Activated B cell treated with CpG ODN at 0.5 μM for 24 hours (primary cell): ENCODE data around the gene PRKCB. TPM values are rescaled to one million over a fixed set of nuclear protein-coding genes. Genes with fewer than 3 reads are reported as not detected.

Experiments
- ATAC-seq: fragments of 200-7000 bp; cut with Tn5 transposase; one replicate; pipeline ENCODE4 v1.10.0; 2021; ENCODE audit warnings: low read depth, mild to moderate bottlenecking, moderate library complexity
- CTCF ChIA-PET: fragments of 350-600 bp; sonication (Branson Sonifier 250); formaldehyde crosslinking; loops from one replicate; lab custom pipeline; 2021; ENCODE audit warnings: antibody characterized with exemption; lab: Charles Lee
- POLR2A ChIA-PET: fragments of 350-600 bp; sonication (Branson Sonifier 250); formaldehyde crosslinking; loops from one replicate; lab custom pipeline; 2021; ENCODE audit warnings: antibody characterized with exemption; lab: Charles Lee
- DNase-seq: peaks from one replicate; pipeline ENCODE4 v3.0.0; 2022
- H3K27ac Mint-ChIP-seq: one replicate; pipeline ENCODE4 v1.8.0; 2020; ENCODE audit warnings: mixed read lengths
- H3K27me3 Mint-ChIP-seq: one replicate; pipeline ENCODE4 v1.8.0; 2021; ENCODE audit warnings: mixed read lengths
- H3K36me3 Mint-ChIP-seq: one replicate; pipeline ENCODE4 v1.8.0; 2021; ENCODE audit warnings: low read depth, mixed read lengths
- H3K4me1 Mint-ChIP-seq: one replicate; pipeline ENCODE4 v1.8.0; 2021; ENCODE audit warnings: mixed read lengths
- H3K4me3 Mint-ChIP-seq: one replicate; pipeline ENCODE4 v1.8.0; 2020; ENCODE audit warnings: mild to moderate bottlenecking, mixed read lengths
- H3K9me3 Mint-ChIP-seq: one replicate; pipeline ENCODE4 v1.8.0; 2020; ENCODE audit warnings: mixed read lengths
- intact Hi-C: fragments of 100-400 bp; cut with micrococcal nuclease; formaldehyde crosslinking; loops from one replicate; pipeline ENCODE4 v1.15.1; 2024
- total RNA-seq: library from RNA; stranded (reverse); gene quantifications from 2 replicates; pipeline ENCODE4 v1.2.3, GENCODE V29; 2022
- TF ChIP-seq, protein P1 (sequence below): fragments of 200-600 bp; IDR thresholded peaks from one replicate; pipeline ENCODE4 v1.8.0; 2022; ENCODE audit warnings: antibody characterized with exemption, mild to moderate bottlenecking

The PRKCB gene
- total RNA-seq, 1 donor from 2014 or later, result 146 TPM

DNA sequence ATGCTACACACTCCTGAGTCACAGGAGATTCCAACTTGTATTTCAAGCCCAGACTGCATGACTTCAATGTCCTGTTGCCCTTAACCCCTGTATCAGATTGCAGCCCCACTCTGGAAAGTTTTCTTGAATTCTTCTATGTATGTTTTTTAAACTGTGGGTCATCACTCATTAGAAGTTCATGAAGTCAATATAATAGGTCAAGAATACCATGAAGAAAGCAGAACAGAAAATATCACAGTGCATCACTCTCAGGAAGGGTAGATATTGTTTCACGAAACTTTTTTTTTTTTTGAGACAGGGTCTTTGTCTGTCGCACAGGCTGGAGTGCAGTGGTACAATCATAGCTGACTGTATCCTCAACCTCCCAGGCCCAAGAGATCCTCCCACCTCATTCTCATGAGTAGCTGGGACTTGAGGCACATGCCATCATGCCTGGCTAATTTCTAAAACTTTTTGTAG is 20.5 kb downstream of the PRKCB start:
- intact Hi-C loops, result loop anchor here (1.0 to 5.0 kb wide), 2 partner anchors 13 to 156 kb away; no protein-coding TSS in a partner anchor
- peaks cover 99% of the 10 kb centered on the region for H3K4me1 Mint-ChIP-seq
- H3K27ac Mint-ChIP-seq, result peak overlapping the region; percentile 89
- ChIA-PET CTCF (interaction anchor here (0.7 to 3.2 kb wide), 6 partner anchors 14 to 397 kb away, joined by 3 to 11 read pairs (median 4); partner anchors contain the start of gene PRKCB), POLR2A (interaction anchor here (0.6 to 1.4 kb wide), 8 partner anchors 9 to 51 kb away, joined by 3 to 5 read pairs (median 3); no protein-coding TSS in a partner anchor)
- H3K36me3 Mint-ChIP-seq, result peaks cover 29% of the 10 kb centered on the region
- H3K4me3 Mint-ChIP-seq, result peak overlapping the region; percentile 44
- TF ChIP-seq, protein P1, sequence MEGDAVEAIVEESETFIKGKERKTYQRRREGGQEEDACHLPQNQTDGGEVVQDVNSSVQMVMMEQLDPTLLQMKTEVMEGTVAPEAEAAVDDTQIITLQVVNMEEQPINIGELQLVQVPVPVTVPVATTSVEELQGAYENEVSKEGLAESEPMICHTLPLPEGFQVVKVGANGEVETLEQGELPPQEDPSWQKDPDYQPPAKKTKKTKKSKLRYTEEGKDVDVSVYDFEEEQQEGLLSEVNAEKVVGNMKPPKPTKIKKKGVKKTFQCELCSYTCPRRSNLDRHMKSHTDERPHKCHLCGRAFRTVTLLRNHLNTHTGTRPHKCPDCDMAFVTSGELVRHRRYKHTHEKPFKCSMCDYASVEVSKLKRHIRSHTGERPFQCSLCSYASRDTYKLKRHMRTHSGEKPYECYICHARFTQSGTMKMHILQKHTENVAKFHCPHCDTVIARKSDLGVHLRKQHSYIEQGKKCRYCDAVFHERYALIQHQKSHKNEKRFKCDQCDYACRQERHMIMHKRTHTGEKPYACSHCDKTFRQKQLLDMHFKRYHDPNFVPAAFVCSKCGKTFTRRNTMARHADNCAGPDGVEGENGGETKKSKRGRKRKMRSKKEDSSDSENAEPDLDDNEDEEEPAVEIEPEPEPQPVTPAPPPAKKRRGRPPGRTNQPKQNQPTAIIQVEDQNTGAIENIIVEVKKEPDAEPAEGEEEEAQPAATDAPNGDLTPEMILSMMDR, result no peak
- no peaks in the 10 kb centered on the region for H3K27me3 Mint-ChIP-seq
- DNase-seq, result no peak
- ATAC-seq, result peak; percentile 56
- peaks cover 2% of the 10 kb centered on the region for H3K9me3 Mint-ChIP-seq

DNA sequence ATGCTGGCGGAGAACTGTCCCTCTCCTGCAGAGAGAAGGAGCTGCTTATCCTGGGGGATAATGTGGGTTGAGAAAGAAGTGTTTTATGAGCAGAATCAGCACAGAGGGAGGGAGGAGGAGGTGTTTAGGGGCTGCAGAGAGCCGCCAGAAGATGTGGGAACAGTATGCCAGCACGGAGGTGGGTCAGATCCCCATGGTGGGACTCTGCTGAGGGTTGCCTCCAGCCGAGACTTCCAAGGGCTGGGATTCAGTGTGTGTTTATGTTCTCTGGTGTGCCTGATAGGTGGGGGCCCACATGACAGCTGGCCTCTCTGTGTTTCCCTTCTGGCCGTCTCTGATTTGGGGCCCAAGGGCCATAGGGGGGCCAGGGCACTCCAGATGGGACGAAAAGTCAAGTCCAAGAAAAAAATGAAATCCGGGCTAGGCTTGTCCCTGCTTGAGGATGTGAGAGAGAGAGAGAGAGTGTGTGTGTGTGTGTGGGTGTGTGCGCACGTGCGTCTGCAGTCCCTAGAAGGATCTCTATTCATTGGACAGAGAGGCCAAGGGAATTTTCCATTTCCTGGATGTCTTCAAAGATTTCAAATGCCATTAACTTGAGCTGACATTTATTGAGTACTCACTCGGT is 21.6 kb downstream of the PRKCB start:
- no peaks in the 10 kb centered on the region for H3K27me3 Mint-ChIP-seq
- peaks cover 100% of the 10 kb centered on the region for H3K4me1 Mint-ChIP-seq
- H3K4me3 Mint-ChIP-seq, result no peak overlapping the region
- TF ChIP-seq, protein P1, result no peak
- POLR2A ChIA-PET, result interaction anchor here (1.0 to 3.1 kb wide), 5 partner anchors 15 to 22 kb away, joined by 3 to 25 read pairs (median 9); partner anchors contain the start of gene PRKCB
- intact Hi-C loops, result loop anchor here (5.0 kb wide), 1 partner anchor 155 kb away; no protein-coding TSS in a partner anchor
- H3K9me3 Mint-ChIP-seq, result peaks cover 2% of the 10 kb centered on the region
- H3K36me3 Mint-ChIP-seq, result peaks cover 28% of the 10 kb centered on the region
- peak overlapping the region; percentile 89 for H3K27ac Mint-ChIP-seq
- ATAC-seq (no peak), DNase-seq (no peak)
- CTCF ChIA-PET, result interaction anchor here (1.0 to 4.2 kb wide), 3 partner anchors 15 to 153 kb away, joined by 4 to 22 read pairs (median 11); no protein-coding TSS in a partner anchor

DNA sequence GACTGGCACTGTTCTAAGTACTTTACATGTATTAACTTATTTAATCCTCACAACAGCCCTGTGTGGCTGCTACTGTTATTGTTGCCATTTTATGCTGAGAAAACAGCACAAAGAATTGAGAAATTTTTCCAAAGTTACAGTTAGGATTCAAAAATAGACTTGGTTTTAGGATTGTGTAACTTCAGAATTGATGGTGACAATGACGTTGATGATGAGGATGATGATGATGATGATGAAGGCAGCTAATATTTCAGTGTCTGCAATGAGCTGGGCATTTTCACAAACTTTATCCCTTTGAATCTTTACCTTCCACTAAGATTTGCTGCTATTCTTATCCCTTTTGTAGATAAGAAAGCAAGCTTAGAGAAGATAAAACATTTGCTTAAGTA is 22.1 kb downstream of the PRKCB start:
- peak overlapping the region; percentile 24 for H3K4me3 Mint-ChIP-seq
- H3K27ac Mint-ChIP-seq, result peak overlapping the region; percentile 89
- ChIA-PET CTCF (interaction anchor here (3.2 to 4.2 kb wide), 2 partner anchors 54 to 153 kb away, joined by 11 to 22 read pairs; no protein-coding TSS in a partner anchor), POLR2A (interaction anchor here (1.0 to 3.1 kb wide), 8 partner anchors 12 to 156 kb away, joined by 3 to 25 read pairs (median 6); no protein-coding TSS in a partner anchor)
- DNase-seq (no peak), ATAC-seq (no peak)
- peaks cover 28% of the 10 kb centered on the region for H3K36me3 Mint-ChIP-seq
- peaks cover 2% of the 10 kb centered on the region for H3K9me3 Mint-ChIP-seq
- TF ChIP-seq, protein P1, result no peak
- intact Hi-C loops, result loop anchor here (5.0 kb wide), 1 partner anchor 154 kb away; no protein-coding TSS in a partner anchor
- H3K4me1 Mint-ChIP-seq, result peaks cover 99% of the 10 kb centered on the region
- H3K27me3 Mint-ChIP-seq, result no peaks in the 10 kb centered on the region

DNA sequence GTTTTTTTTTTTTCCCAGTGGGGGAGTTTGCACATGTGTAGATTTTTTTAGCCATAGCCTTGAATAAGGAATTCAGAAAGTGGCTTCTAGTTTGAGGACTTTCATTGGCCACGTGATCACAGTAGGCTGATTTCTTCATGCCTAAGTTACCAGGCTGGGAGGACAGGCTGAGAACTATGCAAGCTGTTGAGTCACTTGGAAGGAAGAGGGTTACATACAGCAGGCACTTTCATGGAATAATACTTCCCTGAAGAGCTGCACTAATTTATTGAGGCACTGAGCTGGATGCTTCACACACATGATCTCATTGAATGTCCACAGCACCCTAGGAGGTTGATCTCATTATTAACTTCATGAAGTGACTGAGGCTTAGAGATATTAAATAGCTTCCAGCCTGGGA is 22.8 kb downstream of the PRKCB start:
- H3K4me1 Mint-ChIP-seq, result peaks cover 97% of the 10 kb centered on the region
- TF ChIP-seq, protein P1, result no peak
- H3K27me3 Mint-ChIP-seq, result no peaks in the 10 kb centered on the region
- POLR2A ChIA-PET, result interaction anchor here (1.0 to 3.1 kb wide), 8 partner anchors 13 to 156 kb away, joined by 3 to 25 read pairs (median 6); no protein-coding TSS in a partner anchor
- peak overlapping the region; percentile 89 for H3K27ac Mint-ChIP-seq
- peaks cover 2% of the 10 kb centered on the region for H3K9me3 Mint-ChIP-seq
- peak overlapping the region; percentile 24 for H3K4me3 Mint-ChIP-seq
- no peak for DNase-seq
- ATAC-seq, result no peak
- CTCF ChIA-PET, result interaction anchor here (1.0 to 4.2 kb wide), 2 partner anchors 55 to 152 kb away, joined by 4 to 22 read pairs; no protein-coding TSS in a partner anchor
- peaks cover 26% of the 10 kb centered on the region for H3K36me3 Mint-ChIP-seq
- intact Hi-C loops, result loop anchor here (5.0 kb wide), 1 partner anchor 154 kb away; no protein-coding TSS in a partner anchor
